CMK (cell line): Measurements from ENCODE around the gene PRKCZ.
A peak's percentile ranks its signal among the peaks of the same experiment; 100 is the strongest.

Experiments
- DNase-seq: peaks from one replicate; pipeline ENCODE4 v3.0.0-alpha.2; 2010; ENCODE audit warnings: low read depth

Gene PRKCZ

DNA sequence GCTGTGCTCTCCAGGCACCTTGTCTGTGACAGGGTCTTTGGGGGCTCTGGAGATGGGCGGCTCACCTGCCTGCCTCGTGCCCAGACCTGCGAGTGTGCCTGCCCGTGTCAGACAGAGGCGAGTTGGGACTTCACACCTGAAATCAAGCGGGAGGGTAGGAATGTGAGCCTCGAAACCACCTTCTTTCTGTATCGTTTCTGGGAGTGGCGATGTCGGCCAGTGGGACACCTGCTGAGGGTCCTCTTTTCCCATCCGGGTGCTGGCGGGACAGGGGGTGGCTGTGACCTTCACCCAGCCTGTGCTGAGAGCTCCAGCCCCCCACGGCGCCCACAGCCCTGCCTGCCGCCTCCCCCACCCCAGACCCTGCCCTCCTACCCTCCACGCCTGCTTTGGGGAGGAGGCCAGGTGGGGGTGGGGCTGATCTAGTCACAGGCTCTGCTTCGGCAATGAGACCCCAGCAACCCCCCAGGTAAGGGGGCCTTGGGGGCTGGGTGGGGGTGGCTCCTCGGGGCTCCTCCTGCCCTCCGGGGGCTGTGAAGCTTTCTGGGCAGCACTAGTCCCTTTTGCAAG lies 160.0 kb downstream of the PRKCZ start:
- no peak for DNase-seq

DNA sequence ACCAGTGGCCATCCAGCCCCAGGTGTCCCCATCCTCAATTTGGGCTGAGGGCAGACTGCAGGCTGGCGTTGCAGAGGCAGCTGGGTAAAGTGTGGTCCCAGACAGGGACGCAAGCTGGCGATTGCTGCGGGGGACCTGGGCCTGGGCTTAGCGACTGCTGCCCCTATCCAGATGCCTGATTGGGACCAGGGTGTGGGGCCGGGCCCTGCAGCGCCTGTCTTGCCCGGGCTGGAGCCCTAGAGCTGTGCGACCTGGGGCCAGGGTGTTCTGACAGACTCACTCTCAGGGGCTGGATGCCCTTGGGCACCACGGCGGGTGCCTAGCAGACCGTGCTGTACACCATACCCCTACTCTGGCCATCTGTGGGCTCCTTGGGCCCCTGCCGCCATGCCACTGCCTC lies 160.6 kb downstream of the PRKCZ start:
- DNase-seq = no peak

GRCh38 chr1:2212274-2212531 lies 162.0 kb downstream of the PRKCZ start:
- no peak for DNase-seq

DNA sequence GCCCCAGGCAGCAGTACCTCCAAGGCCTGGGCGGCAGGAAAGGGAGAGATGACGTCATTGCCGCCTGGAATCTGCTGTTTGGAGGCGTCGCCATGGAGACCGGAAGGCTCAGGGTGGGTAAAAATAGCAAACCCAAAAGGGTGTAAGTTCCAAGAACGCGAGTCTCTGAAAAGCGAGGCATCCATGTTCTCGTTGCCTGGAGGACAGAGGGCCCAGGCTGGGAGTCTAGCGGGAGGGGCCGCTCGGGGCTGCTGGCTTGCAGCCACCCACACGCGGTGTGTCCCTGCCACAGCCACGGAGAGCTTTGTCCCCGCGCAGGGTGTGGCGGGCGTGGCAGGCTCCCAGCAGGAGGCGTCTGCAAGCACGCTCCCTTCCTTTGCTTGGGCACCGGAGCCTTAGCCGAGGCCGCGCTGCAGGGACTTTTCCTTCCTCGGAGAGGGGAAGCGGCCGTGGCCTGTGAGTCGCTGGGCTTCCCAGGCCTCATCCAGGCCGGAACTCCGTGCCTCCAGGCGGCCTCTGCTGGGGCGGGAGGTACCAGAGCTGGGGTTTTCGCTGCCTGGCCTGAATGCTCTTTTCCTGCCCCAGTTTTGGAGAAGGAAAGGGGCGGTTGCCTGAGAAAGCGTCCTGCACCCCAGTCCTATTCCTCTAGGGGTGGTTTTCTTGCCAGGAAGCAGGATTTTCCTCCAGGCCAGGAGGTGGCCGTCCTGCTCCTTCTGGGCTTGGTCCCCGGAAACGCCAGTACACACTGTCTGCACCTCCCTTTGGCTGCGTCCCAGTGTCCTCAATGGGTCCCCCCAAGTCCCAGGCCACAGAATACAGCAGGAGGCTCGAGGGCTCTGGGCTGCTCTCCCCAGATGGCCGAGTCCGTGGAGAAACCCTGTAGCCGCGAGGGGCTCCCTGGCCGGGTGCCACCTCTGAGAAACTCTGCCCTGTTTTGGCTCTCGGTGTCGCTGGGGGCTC lies 162.6 kb downstream of the PRKCZ start:
- peak; percentile 81 for DNase-seq

- no peak for DNase-seq
These were observed 163.6 kb downstream of the PRKCZ start for GRCh38 chr1:2213576-2214505.

DNA sequence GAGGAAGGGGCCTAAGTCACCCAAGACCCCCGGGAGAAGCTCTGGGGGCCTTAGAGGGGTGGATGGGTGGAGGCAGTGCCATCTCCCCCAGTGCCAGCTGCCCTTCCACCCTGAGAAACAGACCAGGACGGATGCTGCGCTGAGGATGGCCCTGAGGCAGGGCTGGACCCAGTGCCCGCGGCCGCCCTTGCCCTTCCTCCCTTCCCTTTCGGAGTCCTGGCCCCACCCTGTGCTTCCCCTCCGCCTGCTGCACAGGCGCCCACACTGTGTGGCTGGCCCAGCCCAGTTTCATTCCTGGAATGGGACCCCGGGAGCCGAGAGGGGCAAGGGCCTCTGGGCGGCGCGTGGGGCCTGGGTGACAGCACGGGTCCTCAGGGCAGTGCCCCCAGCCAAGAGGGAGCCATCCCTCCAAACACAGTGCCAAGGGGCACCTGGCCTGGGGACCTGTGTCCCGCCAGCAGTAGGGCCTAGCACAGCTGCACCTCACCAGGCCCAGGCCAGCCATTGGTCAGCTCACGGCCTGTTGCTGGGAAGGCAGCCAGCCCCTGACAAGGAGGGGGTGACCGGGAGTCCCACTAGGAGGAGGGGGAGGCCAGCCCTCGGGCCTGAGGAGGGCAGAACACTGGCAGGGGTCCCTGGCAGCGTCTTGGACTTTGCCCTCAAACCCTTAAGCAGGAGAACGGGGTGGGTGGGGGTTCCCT lies 164.5 kb downstream of the PRKCZ start:
- DNase-seq = no peak

GRCh38 chr1:2215329-2215728 lies 165.1 kb downstream of the PRKCZ start:
- DNase-seq = no peak

DNA sequence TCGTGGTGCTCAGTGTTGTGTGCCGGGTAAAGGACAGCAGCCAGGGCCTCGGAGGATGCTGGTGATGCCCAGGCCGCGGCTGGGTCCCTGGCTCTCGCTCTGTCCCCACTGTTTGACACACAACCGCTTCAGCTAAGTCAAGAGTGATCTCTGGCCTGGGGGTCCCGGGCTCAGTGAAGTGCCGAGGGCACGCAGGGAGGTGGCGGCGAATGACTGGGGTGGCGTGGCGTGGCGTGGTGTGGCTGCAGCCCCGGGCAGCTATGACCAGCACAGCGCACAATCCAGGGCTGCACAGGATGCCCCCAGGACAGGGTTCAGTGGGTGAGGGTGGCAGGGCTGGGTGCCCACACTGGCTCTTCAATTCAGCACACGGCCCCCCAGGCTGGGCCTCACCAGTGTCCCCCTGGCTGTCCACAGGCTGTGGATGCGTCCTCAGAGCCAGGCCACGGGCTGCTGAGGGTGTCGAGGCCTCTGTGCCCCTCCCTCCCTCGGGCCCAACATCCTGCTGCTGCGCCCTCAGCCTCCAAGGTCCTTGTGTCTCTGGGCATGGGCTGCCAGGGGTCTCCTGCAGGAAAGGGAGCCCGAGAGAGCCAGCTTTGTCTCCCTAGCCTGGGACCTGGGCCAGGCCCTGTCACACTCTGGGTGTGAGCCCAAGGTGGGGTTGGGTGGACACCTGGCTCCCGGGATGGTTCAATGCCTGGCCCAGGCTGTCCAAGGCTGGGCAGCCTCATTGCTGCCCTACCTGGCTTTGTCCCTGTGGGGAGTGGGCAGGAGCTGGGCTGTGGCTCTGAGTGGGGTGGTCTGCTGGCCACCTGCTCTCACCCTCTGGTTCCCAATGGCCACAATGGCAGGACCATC lies 165.9 kb downstream of the PRKCZ start:
- no peak for DNase-seq

GRCh38 chr1:2216767-2217058 lies 166.5 kb downstream of the PRKCZ start:
- DNase-seq = no peak

- no peak for DNase-seq
These were observed 171.1 kb downstream of the PRKCZ start for GRCh38 chr1:2221271-2221670.

GRCh38 chr1:2224170-2224584 lies 174.0 kb downstream of the PRKCZ start:
- DNase-seq = no peak

- DNase-seq = no peak
These were observed 174.6 kb downstream of the PRKCZ start for GRCh38 chr1:2224631-2225428.

- DNase-seq = no peak
These were observed 176.5 kb downstream of the PRKCZ start for GRCh38 chr1:2226525-2227345.

GRCh38 chr1:2227346-2228156 lies 177.3 kb downstream of the PRKCZ start:
- peak; percentile 91 for DNase-seq

- DNase-seq = no peak
These were observed 178.0 kb downstream of the PRKCZ start, which contains the start of gene SKI for GRCh38 chr1:2228157-2228594. Gene SKI, plus strand, starts transcription at chr1:2228319. Its CDS starts 448 bp downstream, at chr1:2228767.

DNA sequence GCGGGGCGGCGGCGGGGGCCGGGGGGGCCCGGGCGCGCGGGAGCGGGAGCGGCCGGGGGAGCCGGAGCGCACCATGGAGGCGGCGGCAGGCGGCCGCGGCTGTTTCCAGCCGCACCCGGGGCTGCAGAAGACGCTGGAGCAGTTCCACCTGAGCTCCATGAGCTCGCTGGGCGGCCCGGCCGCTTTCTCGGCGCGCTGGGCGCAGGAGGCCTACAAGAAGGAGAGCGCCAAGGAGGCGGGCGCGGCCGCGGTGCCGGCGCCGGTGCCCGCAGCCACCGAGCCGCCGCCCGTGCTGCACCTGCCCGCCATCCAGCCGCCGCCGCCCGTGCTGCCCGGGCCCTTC lies 178.5 kb downstream of the PRKCZ start:
- DNase-seq = no peak

DNA sequence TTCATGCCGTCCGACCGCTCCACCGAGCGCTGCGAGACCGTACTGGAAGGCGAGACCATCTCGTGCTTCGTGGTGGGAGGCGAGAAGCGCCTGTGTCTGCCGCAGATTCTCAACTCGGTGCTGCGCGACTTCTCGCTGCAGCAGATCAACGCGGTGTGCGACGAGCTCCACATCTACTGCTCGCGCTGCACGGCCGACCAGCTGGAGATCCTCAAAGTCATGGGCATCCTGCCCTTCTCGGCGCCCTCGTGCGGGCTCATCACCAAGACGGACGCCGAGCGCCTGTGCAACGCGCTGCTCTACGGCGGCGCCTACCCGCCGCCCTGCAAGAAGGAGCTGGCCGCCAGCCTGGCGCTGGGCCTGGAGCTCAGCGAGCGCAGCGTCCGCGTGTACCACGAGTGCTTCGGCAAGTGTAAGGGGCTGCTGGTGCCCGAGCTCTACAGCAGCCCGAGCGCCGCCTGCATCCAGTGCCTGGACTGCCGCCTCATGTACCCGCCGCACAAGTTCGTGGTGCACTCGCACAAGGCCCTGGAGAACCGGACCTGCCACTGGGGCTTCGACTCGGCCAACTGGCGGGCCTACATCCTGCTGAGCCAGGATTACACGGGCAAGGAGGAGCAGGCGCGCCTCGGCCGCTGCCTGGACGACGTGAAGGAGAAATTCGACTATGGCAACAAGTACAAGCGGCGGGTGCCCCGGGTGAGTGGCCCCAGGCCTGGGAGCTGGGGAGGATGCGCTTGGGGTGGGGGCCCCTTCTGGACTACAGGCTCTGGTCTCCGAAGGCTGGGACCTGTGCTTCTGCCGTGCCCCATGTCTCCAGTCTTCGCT lies 179.0 kb downstream of the PRKCZ start:
- DNase-seq = no peak
